ENCODE results near the gene GPR179. TPM values are rescaled to one million over a fixed set of nuclear protein-coding genes. Genes with fewer than 3 reads are reported as not detected.

The GPR179 gene
- total RNA-seq, 2 donors from 2014 or later: 0.42 TPM; not detected in 1

DNA sequence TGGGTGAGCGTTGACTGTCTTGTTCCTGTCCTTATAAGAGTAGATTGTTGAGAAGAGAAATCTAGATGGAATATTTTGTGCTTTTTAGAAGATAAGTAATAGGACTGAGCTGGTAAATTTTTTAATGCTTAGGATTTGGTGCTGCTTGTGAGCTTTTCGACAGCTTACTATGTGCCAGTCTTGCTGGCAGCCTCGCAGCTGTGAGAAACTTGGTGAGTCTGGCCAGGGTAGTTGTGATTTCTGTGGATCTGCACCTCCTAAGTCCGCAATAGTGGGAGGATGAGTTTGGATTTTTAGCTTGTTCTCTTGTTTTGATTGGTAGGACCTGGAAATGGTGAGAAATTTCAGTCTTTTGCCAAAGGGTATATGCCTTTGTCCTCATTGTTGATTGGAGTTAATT lies 11.5 kb upstream of the GPR179 start:
- no peaks in the 10 kb centered on the region for H3K27me3 ChIP-seq (replicated peaks; ENCODE audit: insufficient read depth)
- H3K4me3 ChIP-seq: no peak overlapping the region
- H3K9me3 ChIP-seq: no peaks in the 10 kb centered on the region
- H3K4me1 ChIP-seq (ENCODE audit: control insufficient read depth in 1 of 2, low read depth in 2 of 2): peaks cover 40 to 63% of the 10 kb centered on the region in 2 donors
- H3K27ac ChIP-seq: peak overlapping the region in 1 of 2 donors; percentile 60
- no peak for ATAC-seq (ENCODE audit: insufficient number of reproducible peaks, low FRiP score, low read depth)
- H3K36me3 ChIP-seq: no peaks in the 10 kb centered on the region
- no peak for DNase-seq (ENCODE audit: low spot score)
- TF ChIP-seq, protein P1, sequence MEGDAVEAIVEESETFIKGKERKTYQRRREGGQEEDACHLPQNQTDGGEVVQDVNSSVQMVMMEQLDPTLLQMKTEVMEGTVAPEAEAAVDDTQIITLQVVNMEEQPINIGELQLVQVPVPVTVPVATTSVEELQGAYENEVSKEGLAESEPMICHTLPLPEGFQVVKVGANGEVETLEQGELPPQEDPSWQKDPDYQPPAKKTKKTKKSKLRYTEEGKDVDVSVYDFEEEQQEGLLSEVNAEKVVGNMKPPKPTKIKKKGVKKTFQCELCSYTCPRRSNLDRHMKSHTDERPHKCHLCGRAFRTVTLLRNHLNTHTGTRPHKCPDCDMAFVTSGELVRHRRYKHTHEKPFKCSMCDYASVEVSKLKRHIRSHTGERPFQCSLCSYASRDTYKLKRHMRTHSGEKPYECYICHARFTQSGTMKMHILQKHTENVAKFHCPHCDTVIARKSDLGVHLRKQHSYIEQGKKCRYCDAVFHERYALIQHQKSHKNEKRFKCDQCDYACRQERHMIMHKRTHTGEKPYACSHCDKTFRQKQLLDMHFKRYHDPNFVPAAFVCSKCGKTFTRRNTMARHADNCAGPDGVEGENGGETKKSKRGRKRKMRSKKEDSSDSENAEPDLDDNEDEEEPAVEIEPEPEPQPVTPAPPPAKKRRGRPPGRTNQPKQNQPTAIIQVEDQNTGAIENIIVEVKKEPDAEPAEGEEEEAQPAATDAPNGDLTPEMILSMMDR (IDR thresholded peaks at IDR 0.05): no peak

DNA sequence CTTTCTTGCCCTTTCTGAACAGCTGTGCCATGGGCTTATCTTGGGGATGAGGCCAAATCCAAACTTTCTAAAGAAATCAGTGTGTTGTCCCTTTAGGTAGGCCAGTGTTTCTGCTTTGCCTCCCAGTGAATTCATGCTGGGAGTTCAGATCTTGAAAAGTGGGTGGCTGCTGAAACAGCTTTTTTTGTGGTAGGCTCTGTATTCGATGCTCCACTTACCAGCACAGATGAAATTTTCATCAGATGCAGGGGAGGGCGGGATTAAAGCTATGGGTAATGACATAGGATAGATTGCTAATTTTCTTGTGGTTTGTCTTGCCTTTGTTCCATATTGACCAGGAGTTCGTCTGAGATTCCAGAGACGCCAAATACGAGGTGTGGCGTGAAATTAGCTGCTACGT lies 10.7 kb upstream of the GPR179 start:
- no peaks in the 10 kb centered on the region for H3K36me3 ChIP-seq
- DNase-seq (ENCODE audit: low spot score): no peak
- TF ChIP-seq, protein P1 (IDR thresholded peaks at IDR 0.05): no peak
- H3K4me1 ChIP-seq (ENCODE audit: control insufficient read depth in 1 of 2, low read depth in 2 of 2): peaks cover 40 to 63% of the 10 kb centered on the region in 2 donors
- no peaks in the 10 kb centered on the region for H3K9me3 ChIP-seq
- H3K27me3 ChIP-seq (replicated peaks; ENCODE audit: insufficient read depth): no peaks in the 10 kb centered on the region
- no peak for ATAC-seq (ENCODE audit: insufficient number of reproducible peaks, low FRiP score, low read depth)
- no peak overlapping the region for H3K27ac ChIP-seq
- H3K4me3 ChIP-seq: peak overlapping the region; percentile 91

DNA sequence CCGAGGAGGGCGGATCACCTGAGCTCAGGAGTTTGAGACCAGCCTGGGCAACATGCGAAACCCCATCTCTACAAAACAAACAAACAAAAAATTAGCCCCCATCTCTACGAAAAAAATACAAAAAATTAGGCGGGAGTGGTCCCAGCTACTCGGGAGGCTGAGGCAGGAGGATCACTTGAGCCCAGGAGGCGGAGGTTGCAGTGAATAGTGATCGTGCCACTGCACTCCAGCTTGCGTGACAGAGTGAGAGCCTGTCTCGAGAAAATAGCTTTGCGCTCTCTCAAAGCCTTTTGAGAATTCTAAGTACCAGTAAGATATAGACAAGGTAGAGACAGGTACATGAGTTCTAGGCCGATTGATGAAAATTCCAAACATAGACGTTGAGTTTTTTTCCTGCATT lies 9.9 kb upstream of the GPR179 start:
- Histone ChIP-seq H3K36me3 (no peaks in the 10 kb centered on the region), H3K27ac (no peak overlapping the region), H3K4me1 (ENCODE audit: control insufficient read depth in 1 of 2, low read depth in 2 of 2) (peaks cover 38 to 57% of the 10 kb centered on the region in 2 donors)

DNA sequence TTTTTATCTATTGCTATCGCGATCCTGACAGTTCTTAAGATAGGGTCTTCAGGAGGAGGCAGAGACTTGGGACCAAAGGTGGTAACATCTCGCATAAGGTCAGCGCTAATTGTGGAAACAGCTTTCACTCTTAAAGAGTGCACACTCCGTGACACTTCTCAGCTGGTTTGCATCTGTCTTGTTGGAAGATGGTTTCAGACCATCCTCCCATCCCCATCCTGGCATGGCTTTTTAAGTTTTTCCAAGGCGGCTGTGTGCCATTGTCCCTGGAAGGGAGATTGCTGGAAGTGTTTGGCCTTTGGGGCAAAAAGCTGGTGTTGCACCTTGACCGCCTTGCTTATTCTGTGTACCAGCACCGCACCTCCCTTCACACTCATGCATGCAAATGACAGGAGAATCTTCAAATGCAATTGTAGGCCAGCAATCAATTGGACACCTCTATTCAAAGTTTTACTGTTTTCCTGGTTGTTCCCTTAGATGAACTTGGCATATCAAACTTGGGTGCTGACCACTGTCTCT lies 9.4 kb upstream of the GPR179 start:
- peak overlapping the region in 1 of 2 donors; percentile 70 for H3K27ac ChIP-seq
- H3K9me3 ChIP-seq: no peaks in the 10 kb centered on the region
- no peaks in the 10 kb centered on the region for H3K36me3 ChIP-seq
- TF ChIP-seq, protein P1 (IDR thresholded peaks at IDR 0.05): no peak
- H3K4me3 ChIP-seq: peak overlapping the region; percentile 91
- no peaks in the 10 kb centered on the region for H3K27me3 ChIP-seq (replicated peaks; ENCODE audit: insufficient read depth)
- H3K4me1 ChIP-seq (ENCODE audit: control insufficient read depth in 1 of 2, low read depth in 2 of 2): peaks cover 35 to 51% of the 10 kb centered on the region in 2 donors
- DNase-seq (ENCODE audit: low spot score): no peak
- ATAC-seq (ENCODE audit: insufficient number of reproducible peaks, low FRiP score, low read depth): no peak

More for the DNA sequence above, 9.9 kb upstream of the GPR179 start:
- no peaks in the 10 kb centered on the region for H3K9me3 ChIP-seq
- H3K4me3 ChIP-seq: peak overlapping the region; percentile 91
- no peaks in the 10 kb centered on the region for H3K27me3 ChIP-seq (replicated peaks; ENCODE audit: insufficient read depth)
- TF ChIP-seq, protein P1 (IDR thresholded peaks at IDR 0.05): no peak
- DNase-seq (ENCODE audit: low spot score): no peak
- ATAC-seq (ENCODE audit: insufficient number of reproducible peaks, low FRiP score, low read depth): no peak

DNA sequence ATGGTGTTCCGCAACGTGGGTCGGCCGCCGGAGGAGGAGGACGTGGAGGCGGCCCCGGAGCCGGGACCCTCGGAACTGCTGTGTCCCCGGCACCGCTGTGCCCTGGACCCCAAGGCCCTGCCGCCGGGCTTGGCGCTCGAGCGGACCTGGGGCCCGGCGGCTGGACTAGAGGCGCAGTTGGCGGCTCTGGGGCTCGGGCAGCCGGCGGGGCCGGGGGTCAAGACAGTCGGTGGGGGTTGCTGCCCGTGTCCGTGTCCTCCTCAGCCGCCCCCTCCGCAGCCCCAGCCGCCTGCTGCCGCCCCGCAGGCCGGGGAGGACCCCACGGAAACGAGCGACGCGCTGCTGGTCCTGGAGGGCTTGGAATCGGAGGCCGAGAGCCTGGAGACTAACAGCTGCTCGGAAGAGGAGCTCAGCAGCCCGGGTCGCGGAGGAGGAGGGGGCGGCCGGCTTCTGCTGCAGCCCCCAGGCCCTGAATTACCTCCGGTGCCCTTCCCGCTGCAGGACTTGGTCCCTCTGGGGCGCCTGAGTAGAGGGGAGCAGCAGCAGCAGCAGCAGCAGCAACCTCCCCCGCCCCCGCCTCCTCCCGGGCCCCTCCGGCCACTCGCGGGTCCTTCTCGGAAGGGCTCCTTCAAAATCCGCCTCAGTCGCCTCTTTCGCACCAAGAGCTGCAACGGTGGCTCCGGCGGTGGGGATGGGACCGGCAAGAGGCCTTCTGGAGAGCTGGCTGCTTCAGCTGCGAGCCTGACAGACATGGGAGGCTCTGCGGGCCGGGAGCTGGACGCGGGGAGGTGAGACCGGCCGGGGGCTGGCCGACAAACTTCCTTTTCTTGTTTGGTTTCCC lies 8.7 kb upstream of the GPR179 start:
- TF ChIP-seq, protein P1 (IDR thresholded peaks at IDR 0.05): no peak
- DNase-seq (ENCODE audit: low spot score) (no peak), ATAC-seq (ENCODE audit: insufficient number of reproducible peaks, low FRiP score, low read depth) (peak; percentile 2)
- Histone ChIP-seq H3K9me3 (no peaks in the 10 kb centered on the region), H3K36me3 (no peaks in the 10 kb centered on the region), H3K4me3 (peak overlapping the region; percentile 91), H3K27ac (peak overlapping the region; percentile 70 to 80), H3K4me1 (ENCODE audit: control insufficient read depth in 1 of 2, low read depth in 2 of 2) (peaks cover 30 to 45% of the 10 kb centered on the region in 2 donors), H3K27me3 (replicated peaks; ENCODE audit: insufficient read depth) (no peaks in the 10 kb centered on the region)
